Right ventricle myocardium superior (tissue), 1 donor: ENCODE data around the gene CDK6. TPM values are rescaled to one million over a fixed set of nuclear protein-coding genes. Genes with fewer than 3 reads are reported as not detected.
A peak's percentile ranks its signal among the peaks of the same experiment; 100 is the strongest.

Source experiments
- ATAC-seq: fragments of 200-7000 bp; cut with Tn5 transposase; one replicate; pipeline ENCODE4 v1.9.1; 2020; ENCODE audit warnings: mild to moderate bottlenecking; ENCODE audit not compliant: poor library complexity
- DNase-seq: peaks from one replicate; pipeline ENCODE4 v3.0.0-alpha.2; 2020
- intact Hi-C: fragments of 100-400 bp; cut with DNase I; formaldehyde crosslinking; loops from one replicate; pipeline ENCODE4 v1.11.2; 2022
- total RNA-seq: library from RNA; stranded (reverse); fragmentation: NEBNext Ultra II Directional; extraction: Animal tissue kit (Norgen Biotek cat#: 25700); gene quantifications from one replicate; pipeline ENCODE4 v1.2.1, GENCODE V29; 2021
- donor health status: DM: no; HTN: yes; CAD: no; lungs with severe emphysema.

The CDK6 gene
- total RNA-seq, 1 donor from 2014 or later = 22.3 TPM

- DNase-seq (no peak), ATAC-seq (no peak)
- intact Hi-C loops = no loop called here
These were observed 183.2 kb downstream of the CDK6 start for GRCh38 chr7:92653136-92653535.

- intact Hi-C loops = no loop called here
- no peak for ATAC-seq
These were observed 183.8 kb downstream of the CDK6 start for GRCh38 chr7:92652536-92652935.

DNA sequence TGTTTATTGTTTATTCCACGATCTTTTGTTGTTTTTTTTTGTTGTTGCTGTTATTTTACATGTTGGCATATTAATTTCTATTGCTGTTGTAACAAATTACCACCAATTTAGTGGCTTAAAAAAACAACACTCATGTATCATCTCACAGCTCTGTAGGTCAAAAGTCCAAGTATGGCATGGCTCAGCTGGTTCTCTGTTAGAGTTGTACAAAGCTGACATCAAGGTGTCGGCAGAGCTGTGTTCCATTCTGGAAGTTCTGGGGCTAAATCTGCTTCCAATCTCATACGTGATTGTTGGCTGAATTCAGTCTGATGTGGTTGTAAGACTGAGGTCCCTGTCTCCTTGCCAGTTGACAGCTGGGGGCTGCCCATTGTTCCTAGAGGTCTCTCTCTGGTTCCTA lies 186.0 kb downstream of the CDK6 start:
- no peak for DNase-seq
- intact Hi-C loops = no loop called here
- no peak for ATAC-seq

More at GRCh38 chr7:92652536-92652935, 183.8 kb downstream of the CDK6 start:
- DNase-seq = no peak

DNA sequence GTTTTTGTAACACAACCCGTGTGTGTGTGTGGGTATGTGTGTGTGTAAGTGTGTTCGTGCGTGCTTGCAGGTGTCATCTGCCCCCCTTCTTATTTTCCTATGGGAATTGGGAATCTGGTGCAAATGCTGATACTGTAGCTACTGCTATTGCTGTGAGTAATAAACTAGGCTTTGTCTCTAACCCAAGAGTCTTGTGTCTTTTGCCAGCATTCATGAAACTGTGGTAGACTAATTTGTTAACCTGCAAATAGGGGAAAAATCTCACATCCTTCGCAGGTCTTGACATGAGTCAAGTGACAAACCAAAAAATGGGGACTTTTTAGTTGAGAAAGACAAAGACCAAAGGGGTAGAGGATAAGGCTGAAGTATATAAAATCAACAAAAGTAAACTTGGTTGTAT lies 188.3 kb downstream of the CDK6 start:
- ATAC-seq (no peak), DNase-seq (no peak)
- intact Hi-C loops = no loop called here

DNA sequence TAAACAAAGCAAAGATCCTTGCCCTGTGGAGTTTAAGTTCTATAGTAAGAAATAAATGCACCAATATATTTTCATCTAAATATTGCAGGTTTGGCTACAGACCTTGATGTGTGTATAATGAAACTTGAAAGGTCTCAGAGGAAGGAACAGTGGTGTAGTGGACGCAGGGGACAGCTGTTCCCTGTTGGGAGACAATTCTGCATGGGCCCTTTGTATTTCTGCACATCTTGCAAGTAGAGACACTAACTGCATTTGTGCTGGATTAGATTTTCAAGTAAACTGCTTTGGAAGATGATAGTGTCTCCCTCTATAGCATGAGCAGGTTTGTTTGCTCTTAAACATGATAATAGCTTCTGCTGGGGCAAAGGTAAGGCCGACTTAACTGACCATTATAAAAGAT lies 188.7 kb downstream of the CDK6 start:
- intact Hi-C loops = no loop called here
- no peak for DNase-seq
- ATAC-seq = no peak

DNA sequence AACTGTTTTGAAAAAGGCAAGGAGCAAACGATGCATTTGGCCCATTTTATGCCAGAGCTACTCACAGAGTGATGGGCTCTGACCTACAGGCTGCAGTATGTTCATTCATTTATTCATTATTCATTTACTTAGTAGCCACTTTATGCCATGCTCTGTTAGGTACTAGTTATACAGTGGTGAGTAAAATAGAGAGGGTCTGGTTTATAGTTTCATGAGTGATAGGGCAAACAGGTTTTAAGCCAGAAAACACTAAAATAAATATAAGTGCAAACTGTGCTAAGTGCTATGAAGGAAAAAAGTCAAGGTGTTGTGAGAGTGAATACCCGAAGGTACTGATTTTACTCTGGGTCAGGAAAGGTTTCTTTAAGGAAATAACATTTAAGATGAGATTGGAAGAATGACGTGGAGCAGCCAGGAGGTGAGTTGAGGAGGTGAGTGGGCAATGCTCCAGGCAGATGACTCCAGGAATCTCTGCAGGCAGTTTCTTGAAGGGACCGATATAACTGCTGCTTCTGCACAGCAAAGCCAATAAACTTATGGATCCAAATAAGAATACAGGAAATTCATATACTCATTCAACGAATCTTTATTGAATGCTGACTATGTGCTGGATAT lies 189.3 kb downstream of the CDK6 start:
- ATAC-seq = no peak
- intact Hi-C loops = no loop called here

GRCh38 chr7:92645114-92646061 lies 191.0 kb downstream of the CDK6 start:
- ATAC-seq = peak; percentile 43
- no peak for DNase-seq
- intact Hi-C loops = no loop called here

More for the DNA sequence above, 189.3 kb downstream of the CDK6 start:
- no peak for DNase-seq

DNA sequence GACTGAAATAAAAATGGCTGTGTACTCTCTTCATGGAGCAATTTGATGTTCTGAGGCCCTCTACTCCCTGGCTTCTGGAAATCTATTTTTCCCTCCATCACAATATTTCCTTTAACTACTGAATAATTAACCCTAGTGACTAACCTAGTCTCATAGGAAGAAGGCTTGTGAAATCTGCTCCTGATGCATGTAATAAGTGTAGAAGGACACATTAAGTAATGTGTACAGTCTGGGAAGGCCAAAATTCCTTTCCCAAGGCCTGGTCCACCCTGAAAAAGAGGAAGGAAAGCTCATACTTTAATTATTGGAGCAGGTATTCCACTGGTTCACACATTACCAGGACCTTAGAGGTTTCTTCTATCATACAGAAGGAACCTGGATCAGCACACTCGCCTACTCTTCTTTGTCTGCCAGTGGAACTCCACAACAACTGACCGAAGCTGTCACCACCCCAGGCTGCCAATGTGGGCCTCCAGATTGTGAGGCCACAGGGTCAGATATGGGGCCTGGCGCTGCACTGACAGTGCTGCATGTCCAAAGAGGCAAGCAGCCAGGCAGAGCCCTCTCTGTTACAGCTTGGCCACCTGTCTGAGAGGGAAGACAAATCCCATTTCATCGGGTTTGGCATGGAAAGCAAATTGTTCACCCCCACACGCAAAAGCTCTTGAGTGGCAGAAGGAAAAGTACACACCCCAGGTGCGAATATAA lies 191.8 kb downstream of the CDK6 start:
- ATAC-seq (peak; percentile 92), DNase-seq (peak; percentile 87)
- intact Hi-C loops = no loop called here

DNA sequence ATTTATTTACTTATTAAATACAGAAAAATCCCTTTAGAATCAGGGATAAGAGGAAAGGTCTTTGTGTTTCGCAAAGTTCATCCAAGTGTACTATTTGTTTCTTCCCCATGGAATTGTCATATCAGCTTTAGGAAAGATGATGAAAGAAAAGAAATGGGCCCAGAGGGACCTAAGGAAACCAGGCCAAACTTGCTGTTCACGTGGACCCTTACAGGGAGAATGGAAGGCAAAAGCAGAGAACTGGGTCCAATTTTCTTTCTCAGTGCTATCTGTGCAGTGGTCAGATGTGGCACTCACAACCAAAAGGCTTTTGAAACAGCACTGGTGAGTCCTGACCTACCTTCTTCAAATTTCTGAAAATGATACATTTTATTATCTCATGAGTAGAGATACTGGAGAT lies 192.6 kb downstream of the CDK6 start:
- intact Hi-C loops = no loop called here
- peak; percentile 3 for ATAC-seq
- no peak for DNase-seq

DNA sequence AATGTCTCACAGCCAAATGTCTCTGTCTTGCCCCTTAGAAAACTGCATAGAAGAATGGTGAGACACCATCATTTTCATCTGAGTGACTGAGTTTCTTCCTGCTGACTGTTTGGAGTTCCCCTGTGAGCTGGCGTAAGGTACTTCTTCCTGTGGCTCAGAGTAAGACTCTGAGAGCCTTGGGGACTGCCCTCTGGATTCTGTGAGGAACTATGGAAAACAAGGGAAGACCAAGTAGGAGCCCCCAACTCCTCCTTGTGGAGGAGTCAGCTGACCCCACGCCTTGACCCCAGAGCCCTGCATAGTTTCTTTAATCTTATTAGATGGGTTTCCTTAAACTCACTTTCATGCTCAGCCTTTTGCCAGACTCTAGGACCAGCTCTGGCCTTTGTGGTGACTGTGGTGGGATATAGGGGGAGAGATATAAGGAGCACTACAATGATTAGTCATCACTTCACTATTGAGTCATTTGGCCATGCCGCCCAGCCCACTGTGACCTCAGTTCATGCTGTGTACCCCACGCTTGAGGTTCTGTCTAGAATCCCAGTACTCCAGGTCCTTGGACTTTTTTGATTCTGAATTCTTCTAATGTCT lies 194.4 kb downstream of the CDK6 start:
- ATAC-seq = no peak
- intact Hi-C loops = no loop called here
- no peak for DNase-seq

DNA sequence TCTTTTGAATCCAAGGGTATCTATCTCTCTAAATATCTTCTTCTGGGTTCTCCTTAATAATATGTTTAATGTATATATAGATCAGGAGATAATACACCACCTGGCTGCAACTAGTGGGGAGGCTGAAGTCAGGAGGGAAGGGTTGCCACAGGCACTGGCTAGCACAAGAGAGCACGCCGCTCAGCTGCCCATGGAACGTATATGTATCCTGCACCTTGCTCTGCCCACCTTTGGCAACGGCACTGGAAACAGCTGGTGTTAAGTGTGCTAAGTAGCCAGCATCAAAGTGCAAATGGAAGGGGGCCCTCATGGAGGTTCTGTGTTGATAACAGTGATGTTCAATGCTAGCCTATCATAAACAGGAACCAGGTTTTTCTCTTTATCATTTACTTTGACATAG lies 196.4 kb downstream of the CDK6 start:
- no peak for ATAC-seq
- peak; percentile 42 for DNase-seq
- intact Hi-C loops = no loop called here

DNA sequence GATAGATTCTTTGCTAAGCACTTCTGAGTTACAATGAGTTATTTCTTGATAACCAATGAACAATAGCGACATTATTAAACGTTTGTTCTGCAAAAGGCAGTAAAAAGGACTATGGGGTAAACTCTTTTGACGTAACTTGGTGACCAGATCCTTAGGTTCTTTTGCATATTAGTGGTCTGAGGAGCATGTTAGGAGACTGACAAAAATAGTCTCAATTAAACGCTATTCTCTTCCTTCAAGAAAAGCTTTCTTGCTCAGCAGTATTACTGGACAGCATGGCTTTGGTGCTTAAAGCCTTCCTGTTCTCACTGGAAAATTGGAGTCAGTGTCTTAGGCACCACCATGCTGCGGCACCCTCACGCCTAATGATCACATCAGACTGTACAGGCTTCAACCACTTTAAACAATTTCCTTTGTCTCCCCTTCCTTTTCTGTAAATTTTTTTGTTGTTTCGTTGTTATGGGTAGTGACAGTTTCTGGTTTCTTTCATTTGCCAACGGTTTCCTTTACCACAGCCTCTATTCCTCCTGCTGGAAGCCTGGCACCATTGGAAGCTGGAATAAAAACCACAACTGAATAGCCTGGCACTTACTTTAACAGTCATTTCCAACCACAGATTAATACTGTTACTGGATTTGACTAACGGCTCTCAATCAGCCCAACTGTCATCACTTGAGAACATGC lies 197.0 kb downstream of the CDK6 start:
- ATAC-seq = peak; percentile 68
- no peak for DNase-seq
- intact Hi-C loops = no loop called here

DNA sequence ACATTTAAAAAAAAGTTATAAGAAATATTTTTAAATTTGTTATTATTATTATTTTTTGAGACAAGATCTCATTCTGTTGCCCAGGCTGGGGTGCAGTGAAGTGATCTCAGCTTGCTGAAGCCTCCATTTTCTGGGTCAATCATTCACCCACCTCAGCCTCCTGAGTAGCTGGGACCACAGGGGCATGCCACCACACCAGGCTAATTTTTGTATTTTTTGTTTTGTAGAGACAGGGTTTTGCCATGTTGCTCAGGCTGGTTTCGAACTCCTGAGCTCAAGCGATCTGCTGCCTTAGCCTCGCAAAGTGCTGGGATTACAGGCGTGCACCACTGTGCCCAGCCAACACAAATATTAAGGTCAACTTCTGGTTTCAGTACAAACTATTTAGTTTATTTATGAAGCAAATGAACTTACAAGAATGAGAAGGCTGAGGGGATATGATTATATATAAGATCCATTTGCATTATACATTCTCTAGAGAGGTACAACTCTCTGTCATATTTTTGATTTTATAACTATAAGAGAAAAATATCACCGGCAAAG lies 200.3 kb downstream of the CDK6 start:
- no peak for ATAC-seq
- intact Hi-C loops = no loop called here
- no peak for DNase-seq

DNA sequence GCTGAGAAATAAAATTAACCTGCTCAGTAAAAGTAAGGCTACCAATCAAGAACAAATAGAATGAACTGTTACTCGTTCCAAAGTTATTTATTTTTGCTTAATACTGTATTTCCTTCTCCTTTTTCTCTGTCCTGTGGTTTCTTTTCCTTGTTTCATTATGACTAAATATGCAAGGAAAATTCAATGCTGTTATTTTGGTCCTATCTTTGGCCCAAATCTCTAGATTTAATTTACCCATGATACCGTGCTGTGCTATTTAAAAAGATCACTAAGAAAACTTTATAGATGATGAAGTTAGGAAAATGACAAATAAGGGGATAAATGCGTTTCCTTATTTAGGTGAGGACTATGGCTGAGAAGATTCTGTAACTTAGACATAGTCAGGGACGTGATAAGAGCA lies 200.8 kb downstream of the CDK6 start:
- no peak for ATAC-seq
- intact Hi-C loops = no loop called here
- DNase-seq = no peak

DNA sequence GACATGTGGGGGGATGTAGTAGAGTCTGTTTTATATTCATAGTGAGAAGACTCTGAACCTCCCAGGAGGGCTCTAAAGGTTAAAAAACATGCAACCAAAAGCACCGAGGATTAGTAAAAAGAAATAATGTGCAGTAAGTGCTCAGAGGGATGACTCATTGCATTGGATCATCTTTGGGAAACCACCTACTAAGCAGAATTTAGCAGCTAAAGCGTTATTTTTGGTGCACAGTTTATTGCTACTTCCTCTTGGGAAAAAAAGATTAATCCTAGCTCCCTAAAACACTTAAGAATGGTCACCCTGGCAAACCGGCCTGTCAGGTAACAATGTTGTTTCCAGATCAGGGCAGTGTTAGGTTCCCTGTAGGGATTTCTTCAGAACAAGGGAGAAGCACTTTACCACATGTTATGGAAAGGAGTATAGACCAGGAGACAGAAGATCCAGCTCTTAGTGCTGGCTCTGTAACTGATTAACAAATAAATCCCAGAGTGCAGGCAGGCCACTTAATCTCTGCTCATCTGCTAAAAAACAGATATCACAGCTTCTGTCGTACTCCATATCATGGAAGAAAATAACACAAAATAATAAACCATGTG lies 201.4 kb downstream of the CDK6 start:
- ATAC-seq (peak; percentile 35), DNase-seq (no peak)
- intact Hi-C loops = no loop called here

DNA sequence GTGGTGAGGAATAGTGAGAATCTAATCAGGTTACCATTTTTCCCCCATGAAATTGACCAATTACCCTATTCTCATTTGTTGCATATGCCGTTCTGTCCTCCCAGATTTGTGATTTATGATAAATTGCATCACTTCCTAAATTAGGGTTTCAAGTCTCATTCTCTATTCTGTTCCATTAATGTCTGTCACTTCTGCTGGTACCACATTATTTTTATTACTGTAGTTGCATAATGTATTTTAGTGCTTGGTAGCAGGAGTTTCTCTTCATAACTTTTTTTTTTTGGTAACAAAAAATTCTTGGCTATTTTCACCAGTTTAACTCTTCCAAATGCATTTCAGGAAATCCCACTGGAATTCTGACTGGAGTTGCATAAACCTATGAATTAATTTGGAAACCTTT lies 202.2 kb downstream of the CDK6 start:
- no peak for DNase-seq
- peak; percentile 33 for ATAC-seq
- intact Hi-C loops = no loop called here

GRCh38 chr7:92633211-92633906 lies 203.0 kb downstream of the CDK6 start:
- ATAC-seq (peak; percentile 86), DNase-seq (no peak)
- intact Hi-C loops = no loop called here
